WTC11 (cell line): ENCODE measurements around the gene TEN1. TPM values are rescaled to one million over a fixed set of nuclear protein-coding genes. Genes with fewer than 3 reads are reported as not detected.

Experiments used
- ATAC-seq: fragments of 200-7000 bp; cut with Tn5 transposase; 2 replicates; pipeline ENCODE4 v1.10.0; 2021; ENCODE audit warnings: mild to moderate bottlenecking, moderate library complexity
- CTCF ChIA-PET: fragments of 300-600 bp; sonication (Branson Sonifier 250); formaldehyde crosslinking; loops from one replicate; lab custom pipeline; 2021; ENCODE audit warnings: antibody characterized with exemption; lab: Charles Lee
- POLR2A ChIA-PET: fragments of 350-600 bp; sonication (Branson Sonifier 250); formaldehyde crosslinking; loops from one replicate; lab custom pipeline; 2021; ENCODE audit warnings: antibody characterized with exemption; lab: Charles Lee
- DNase-seq: peaks from one replicate; pipeline ENCODE4 v3.0.0; 2021; ENCODE audit warnings: low spot score
- H3K27ac Mint-ChIP-seq: 2 replicates; pipeline ENCODE4 v1.8.0; 2021; ENCODE audit warnings: mixed read lengths
- H3K27me3 Mint-ChIP-seq: 2 replicates; pipeline ENCODE4 v1.8.0; 2021; ENCODE audit warnings: low read depth, mild to moderate bottlenecking, moderate library complexity, mixed read lengths
- H3K36me3 Mint-ChIP-seq: 2 replicates; pipeline ENCODE4 v1.8.0; 2021; ENCODE audit warnings: mixed read lengths
- H3K4me1 Mint-ChIP-seq: 2 replicates; pipeline ENCODE4 v1.8.0; 2022; ENCODE audit warnings: mixed read lengths
- H3K4me3 Mint-ChIP-seq: 2 replicates; pipeline ENCODE4 v1.8.0; 2021; ENCODE audit warnings: mild to moderate bottlenecking, moderate library complexity, mixed read lengths
- H3K9me3 Mint-ChIP-seq: 2 replicates; pipeline ENCODE4 v1.8.0; 2021; ENCODE audit warnings: mixed read lengths
- CBFB ChIP-seq: sonication (generic); formaldehyde crosslinking; IDR thresholded peaks from 2 replicates; pipeline ENCODE4 v1.8.1; 2022; ENCODE audit warnings: mild to moderate bottlenecking, low read depth, missing genetic modification reagents
- ELF4 ChIP-seq: sonication (generic); formaldehyde crosslinking; IDR thresholded peaks from 2 replicates; pipeline ENCODE4 v1.8.1; 2022; ENCODE audit warnings: low read depth, mild to moderate bottlenecking, moderate library complexity, missing genetic modification reagents
- EMX1 ChIP-seq: fragments of 250-450 bp; sonication (Bioruptor Pico); IDR thresholded peaks from 2 replicates; pipeline ENCODE4 v1.8.0; 2021; ENCODE audit warnings: mild to moderate bottlenecking
- ETV6 ChIP-seq: sonication (generic); formaldehyde crosslinking; IDR thresholded peaks from 2 replicates; pipeline ENCODE4 v1.8.1; 2022; ENCODE audit warnings: mild to moderate bottlenecking, missing genetic modification reagents
- GRHL2 ChIP-seq: fragments of 250-450 bp; sonication (Bioruptor Pico); IDR thresholded peaks from 2 replicates; pipeline ENCODE4 v1.8.0; 2022; ENCODE audit warnings: mild to moderate bottlenecking, moderate library complexity; ENCODE audit not compliant: insufficient replicate concordance, severe bottlenecking
- MXD4 ChIP-seq: fragments of 250-450 bp; sonication (Bioruptor Pico); IDR thresholded peaks from 2 replicates; pipeline ENCODE4 v1.8.0; 2021; ENCODE audit warnings: mild to moderate bottlenecking, moderate library complexity, borderline replicate concordance
- NR1H2 ChIP-seq: sonication (generic); formaldehyde crosslinking; IDR thresholded peaks from 2 replicates; pipeline ENCODE4 v1.9.0; 2021; ENCODE audit warnings: mild to moderate bottlenecking, moderate library complexity, missing genetic modification reagents
- RORB ChIP-seq: fragments of 250-450 bp; sonication (Bioruptor Pico); IDR thresholded peaks from 2 replicates; pipeline ENCODE4 v1.9.0; 2021; ENCODE audit warnings: mild to moderate bottlenecking
- SP1 ChIP-seq: sonication (generic); formaldehyde crosslinking; conservative IDR thresholded peaks from 2 replicates; pipeline ENCODE4 v1.8.1; 2022; ENCODE audit warnings: missing genetic modification reagents
- ZNF121 ChIP-seq: sonication (generic); formaldehyde crosslinking; IDR thresholded peaks from 2 replicates; pipeline ENCODE4 v1.8.0; 2023; ENCODE audit warnings: missing genetic modification reagents
- ZNF138 ChIP-seq: sonication (generic); formaldehyde crosslinking; conservative IDR thresholded peaks from 2 replicates; pipeline ENCODE4 v1.8.1; 2022; ENCODE audit warnings: mild to moderate bottlenecking, moderate library complexity, missing genetic modification reagents
- ZNF263 ChIP-seq: sonication (generic); formaldehyde crosslinking; IDR thresholded peaks from 2 replicates; pipeline ENCODE4 v1.8.1; 2022; ENCODE audit warnings: low read depth, mild to moderate bottlenecking, moderate library complexity, missing genetic modification reagents
- total RNA-seq: library from RNA; stranded (reverse); gene quantifications from 3 replicates; pipeline ENCODE4 v1.2.3, GENCODE V29; 2021
- TF ChIP-seq, protein P1 (sequence below): fragments of 200-600 bp; IDR thresholded peaks from 2 replicates; pipeline ENCODE4 v1.8.0; 2022; ENCODE audit warnings: antibody characterized with exemption
- TF ChIP-seq, protein P2 (sequence below): fragments of 250-450 bp; sonication (Bioruptor Pico); IDR thresholded peaks from 2 replicates; pipeline ENCODE4 v1.9.0; 2021; ENCODE audit warnings: moderate library complexity, mild to moderate bottlenecking, inconsistent platforms, borderline replicate concordance
- TF ChIP-seq, protein P3 (sequence below): sonication (generic); formaldehyde crosslinking; IDR thresholded peaks from 2 replicates; pipeline ENCODE4 v1.8.1; 2022; ENCODE audit warnings: low read depth, mild to moderate bottlenecking, moderate library complexity, missing genetic modification reagents, borderline replicate concordance
- TF ChIP-seq, protein P4 (sequence below): sonication (generic); formaldehyde crosslinking; IDR thresholded peaks from 2 replicates; pipeline ENCODE4 v1.8.1; 2022; ENCODE audit warnings: low read depth, missing genetic modification reagents, borderline replicate concordance
- TF ChIP-seq, protein P5 (sequence below): sonication (generic); formaldehyde crosslinking; IDR thresholded peaks from 2 replicates; pipeline ENCODE4 v1.8.1; 2023; ENCODE audit warnings: mild to moderate bottlenecking, missing genetic modification reagents
- TF ChIP-seq, protein P6 (sequence below): sonication (generic); formaldehyde crosslinking; IDR thresholded peaks from 2 replicates; pipeline ENCODE4 v1.8.0; 2022; ENCODE audit warnings: mild to moderate bottlenecking, missing genetic modification reagents
- TF ChIP-seq, protein P7 (sequence below): fragments of 250-450 bp; sonication (Bioruptor Pico); IDR thresholded peaks from 2 replicates; pipeline ENCODE4 v1.8.0; 2021; ENCODE audit warnings: mild to moderate bottlenecking
- TF ChIP-seq, protein P8 (sequence below): sonication (generic); formaldehyde crosslinking; IDR thresholded peaks from 2 replicates; pipeline ENCODE4 v1.8.1; 2023; ENCODE audit warnings: mild to moderate bottlenecking, missing genetic modification reagents

TEN1 gene
- total RNA-seq, 1 experiment from 2014 or later = 15.6 TPM

DNA sequence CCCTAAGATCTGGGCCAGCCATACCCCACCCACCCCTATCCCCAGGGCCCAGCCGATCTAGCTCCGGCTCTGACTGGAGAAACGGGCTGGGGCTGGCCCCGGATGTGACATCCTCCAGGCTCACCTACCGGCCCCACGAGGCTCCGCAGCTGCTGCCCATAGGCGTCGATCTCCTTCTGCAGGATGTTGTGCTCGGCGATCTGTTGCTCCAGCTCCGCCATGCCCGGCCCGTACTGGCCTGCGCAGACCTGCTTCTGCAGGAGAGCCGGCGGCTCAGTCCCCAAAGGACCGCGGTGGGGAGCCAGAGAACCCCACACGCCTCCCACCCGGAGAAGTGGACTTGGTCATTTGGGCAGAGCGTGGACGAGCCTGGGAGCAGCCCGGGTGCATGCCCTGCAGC lies 43.2 kb downstream of the TEN1 start:
- Mint-ChIP-seq H3K9me3 (no peaks in the 10 kb centered on the region), H3K4me3 (no peak overlapping the region), H3K4me1 (peaks cover under 1% of the 10 kb centered on the region; the same call in 1 of the 2 replicates), H3K27me3 (no peaks in the 10 kb centered on the region), H3K27ac (no peak overlapping the region), H3K36me3 (no peaks in the 10 kb centered on the region)
- ATAC-seq = no peak
- ChIA-PET POLR2A (no interaction called here), CTCF (interaction anchor here (1.2 to 3.6 kb wide), 4 partner anchors 8 to 257 kb away, joined by 3 to 17 read pairs (median 6); partner anchors contain the start of gene CDK3)
- DNase-seq = no peak
- TF ChIP-seq, protein P1, sequence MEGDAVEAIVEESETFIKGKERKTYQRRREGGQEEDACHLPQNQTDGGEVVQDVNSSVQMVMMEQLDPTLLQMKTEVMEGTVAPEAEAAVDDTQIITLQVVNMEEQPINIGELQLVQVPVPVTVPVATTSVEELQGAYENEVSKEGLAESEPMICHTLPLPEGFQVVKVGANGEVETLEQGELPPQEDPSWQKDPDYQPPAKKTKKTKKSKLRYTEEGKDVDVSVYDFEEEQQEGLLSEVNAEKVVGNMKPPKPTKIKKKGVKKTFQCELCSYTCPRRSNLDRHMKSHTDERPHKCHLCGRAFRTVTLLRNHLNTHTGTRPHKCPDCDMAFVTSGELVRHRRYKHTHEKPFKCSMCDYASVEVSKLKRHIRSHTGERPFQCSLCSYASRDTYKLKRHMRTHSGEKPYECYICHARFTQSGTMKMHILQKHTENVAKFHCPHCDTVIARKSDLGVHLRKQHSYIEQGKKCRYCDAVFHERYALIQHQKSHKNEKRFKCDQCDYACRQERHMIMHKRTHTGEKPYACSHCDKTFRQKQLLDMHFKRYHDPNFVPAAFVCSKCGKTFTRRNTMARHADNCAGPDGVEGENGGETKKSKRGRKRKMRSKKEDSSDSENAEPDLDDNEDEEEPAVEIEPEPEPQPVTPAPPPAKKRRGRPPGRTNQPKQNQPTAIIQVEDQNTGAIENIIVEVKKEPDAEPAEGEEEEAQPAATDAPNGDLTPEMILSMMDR = no peak
- TF ChIP-seq ETV6 (CRISPR knock-in tag) (no peak), ZNF138 (CRISPR knock-in tag) (no peak), RORB (CRISPR knock-in tag) (no peak), ZNF121 (CRISPR knock-in tag) (no peak), SP1 (CRISPR knock-in tag) (no peak), CBFB (no peak), ELF4 (CRISPR knock-in tag) (no peak), ZNF263 (no peak), GRHL2 (no peak), MXD4 (no peak), NR1H2 (no peak), EMX1 (no peak)
- TF ChIP-seq, protein P2, sequence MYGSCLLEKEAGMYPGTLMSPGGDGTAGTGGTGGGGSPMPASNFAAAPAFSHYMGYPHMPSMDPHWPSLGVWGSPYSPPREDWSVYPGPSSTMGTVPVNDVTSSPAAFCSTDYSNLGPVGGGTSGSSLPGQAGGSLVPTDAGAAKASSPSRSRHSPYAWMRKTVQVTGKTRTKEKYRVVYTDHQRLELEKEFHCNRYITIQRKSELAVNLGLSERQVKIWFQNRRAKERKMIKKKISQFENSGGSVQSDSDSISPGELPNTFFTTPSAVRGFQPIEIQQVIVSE (CRISPR knock-in tag) = no peak
- TF ChIP-seq, protein P3, sequence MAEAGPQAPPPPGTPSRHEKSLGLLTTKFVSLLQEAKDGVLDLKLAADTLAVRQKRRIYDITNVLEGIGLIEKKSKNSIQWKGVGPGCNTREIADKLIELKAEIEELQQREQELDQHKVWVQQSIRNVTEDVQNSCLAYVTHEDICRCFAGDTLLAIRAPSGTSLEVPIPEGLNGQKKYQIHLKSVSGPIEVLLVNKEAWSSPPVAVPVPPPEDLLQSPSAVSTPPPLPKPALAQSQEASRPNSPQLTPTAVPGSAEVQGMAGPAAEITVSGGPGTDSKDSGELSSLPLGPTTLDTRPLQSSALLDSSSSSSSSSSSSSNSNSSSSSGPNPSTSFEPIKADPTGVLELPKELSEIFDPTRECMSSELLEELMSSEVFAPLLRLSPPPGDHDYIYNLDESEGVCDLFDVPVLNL (CRISPR knock-in tag) = no peak
- TF ChIP-seq, protein P4, sequence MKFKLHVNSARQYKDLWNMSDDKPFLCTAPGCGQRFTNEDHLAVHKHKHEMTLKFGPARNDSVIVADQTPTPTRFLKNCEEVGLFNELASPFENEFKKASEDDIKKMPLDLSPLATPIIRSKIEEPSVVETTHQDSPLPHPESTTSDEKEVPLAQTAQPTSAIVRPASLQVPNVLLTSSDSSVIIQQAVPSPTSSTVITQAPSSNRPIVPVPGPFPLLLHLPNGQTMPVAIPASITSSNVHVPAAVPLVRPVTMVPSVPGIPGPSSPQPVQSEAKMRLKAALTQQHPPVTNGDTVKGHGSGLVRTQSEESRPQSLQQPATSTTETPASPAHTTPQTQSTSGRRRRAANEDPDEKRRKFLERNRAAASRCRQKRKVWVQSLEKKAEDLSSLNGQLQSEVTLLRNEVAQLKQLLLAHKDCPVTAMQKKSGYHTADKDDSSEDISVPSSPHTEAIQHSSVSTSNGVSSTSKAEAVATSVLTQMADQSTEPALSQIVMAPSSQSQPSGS (CRISPR knock-in tag) = no peak
- TF ChIP-seq, protein P5, sequence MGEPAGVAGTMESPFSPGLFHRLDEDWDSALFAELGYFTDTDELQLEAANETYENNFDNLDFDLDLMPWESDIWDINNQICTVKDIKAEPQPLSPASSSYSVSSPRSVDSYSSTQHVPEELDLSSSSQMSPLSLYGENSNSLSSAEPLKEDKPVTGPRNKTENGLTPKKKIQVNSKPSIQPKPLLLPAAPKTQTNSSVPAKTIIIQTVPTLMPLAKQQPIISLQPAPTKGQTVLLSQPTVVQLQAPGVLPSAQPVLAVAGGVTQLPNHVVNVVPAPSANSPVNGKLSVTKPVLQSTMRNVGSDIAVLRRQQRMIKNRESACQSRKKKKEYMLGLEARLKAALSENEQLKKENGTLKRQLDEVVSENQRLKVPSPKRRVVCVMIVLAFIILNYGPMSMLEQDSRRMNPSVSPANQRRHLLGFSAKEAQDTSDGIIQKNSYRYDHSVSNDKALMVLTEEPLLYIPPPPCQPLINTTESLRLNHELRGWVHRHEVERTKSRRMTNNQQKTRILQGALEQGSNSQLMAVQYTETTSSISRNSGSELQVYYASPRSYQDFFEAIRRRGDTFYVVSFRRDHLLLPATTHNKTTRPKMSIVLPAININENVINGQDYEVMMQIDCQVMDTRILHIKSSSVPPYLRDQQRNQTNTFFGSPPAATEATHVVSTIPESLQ (CRISPR knock-in tag) = no peak
- TF ChIP-seq, protein P6, sequence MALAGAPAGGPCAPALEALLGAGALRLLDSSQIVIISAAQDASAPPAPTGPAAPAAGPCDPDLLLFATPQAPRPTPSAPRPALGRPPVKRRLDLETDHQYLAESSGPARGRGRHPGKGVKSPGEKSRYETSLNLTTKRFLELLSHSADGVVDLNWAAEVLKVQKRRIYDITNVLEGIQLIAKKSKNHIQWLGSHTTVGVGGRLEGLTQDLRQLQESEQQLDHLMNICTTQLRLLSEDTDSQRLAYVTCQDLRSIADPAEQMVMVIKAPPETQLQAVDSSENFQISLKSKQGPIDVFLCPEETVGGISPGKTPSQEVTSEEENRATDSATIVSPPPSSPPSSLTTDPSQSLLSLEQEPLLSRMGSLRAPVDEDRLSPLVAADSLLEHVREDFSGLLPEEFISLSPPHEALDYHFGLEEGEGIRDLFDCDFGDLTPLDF (CRISPR knock-in tag) = no peak
- TF ChIP-seq, protein P7, sequence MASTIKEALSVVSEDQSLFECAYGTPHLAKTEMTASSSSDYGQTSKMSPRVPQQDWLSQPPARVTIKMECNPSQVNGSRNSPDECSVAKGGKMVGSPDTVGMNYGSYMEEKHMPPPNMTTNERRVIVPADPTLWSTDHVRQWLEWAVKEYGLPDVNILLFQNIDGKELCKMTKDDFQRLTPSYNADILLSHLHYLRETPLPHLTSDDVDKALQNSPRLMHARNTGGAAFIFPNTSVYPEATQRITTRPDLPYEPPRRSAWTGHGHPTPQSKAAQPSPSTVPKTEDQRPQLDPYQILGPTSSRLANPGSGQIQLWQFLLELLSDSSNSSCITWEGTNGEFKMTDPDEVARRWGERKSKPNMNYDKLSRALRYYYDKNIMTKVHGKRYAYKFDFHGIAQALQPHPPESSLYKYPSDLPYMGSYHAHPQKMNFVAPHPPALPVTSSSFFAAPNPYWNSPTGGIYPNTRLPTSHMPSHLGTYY = no peak
- TF ChIP-seq, protein P8, sequence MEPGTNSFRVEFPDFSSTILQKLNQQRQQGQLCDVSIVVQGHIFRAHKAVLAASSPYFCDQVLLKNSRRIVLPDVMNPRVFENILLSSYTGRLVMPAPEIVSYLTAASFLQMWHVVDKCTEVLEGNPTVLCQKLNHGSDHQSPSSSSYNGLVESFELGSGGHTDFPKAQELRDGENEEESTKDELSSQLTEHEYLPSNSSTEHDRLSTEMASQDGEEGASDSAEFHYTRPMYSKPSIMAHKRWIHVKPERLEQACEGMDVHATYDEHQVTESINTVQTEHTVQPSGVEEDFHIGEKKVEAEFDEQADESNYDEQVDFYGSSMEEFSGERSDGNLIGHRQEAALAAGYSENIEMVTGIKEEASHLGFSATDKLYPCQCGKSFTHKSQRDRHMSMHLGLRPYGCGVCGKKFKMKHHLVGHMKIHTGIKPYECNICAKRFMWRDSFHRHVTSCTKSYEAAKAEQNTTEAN (CRISPR knock-in tag) = no peak
